ENCODE measurements around the gene TBC1D5. TPM values are rescaled to one million over a fixed set of nuclear protein-coding genes. Genes with fewer than 3 reads are reported as not detected.

Gene TBC1D5
- total RNA-seq, 4 donors from 2014 or later, result 51.9 to 66.8 (median 60.1) TPM

GRCh38 chr3:17182166-17182565 is 560.3 kb downstream of the TBC1D5 start:
- 59 to 73% methylated on average over 5 of the region's 5 CpGs for WGBS, 2 donors

GRCh38 chr3:17181413-17181907 is 561.0 kb downstream of the TBC1D5 start:
- 88 to 95% methylated on average over 2 of the region's 2 CpGs for WGBS, 2 donors
- H3K4me3 ChIP-seq (ENCODE audit: low read depth, poor library complexity, severe bottlenecking), result no peak overlapping the region
- TF ChIP-seq POLR2A (IDR thresholded peaks at IDR 0.05), result no peak
- TF ChIP-seq CTCF (IDR thresholded peaks at IDR 0.05), result no peak
- no peak for DNase-seq (ENCODE audit: low spot score in 2 of 2)
- intact Hi-C loops (cut with DNase I; ENCODE audit: low total_unique reads), result no loop called here

More at GRCh38 chr3:17182166-17182565, 560.3 kb downstream of the TBC1D5 start:
- H3K4me3 ChIP-seq (ENCODE audit: low read depth, poor library complexity, severe bottlenecking), result no peak overlapping the region
- intact Hi-C loops (cut with DNase I; ENCODE audit: low total_unique reads), result no loop called here
- TF ChIP-seq CTCF (IDR thresholded peaks at IDR 0.05), result no peak
- no peak for TF ChIP-seq POLR2A (IDR thresholded peaks at IDR 0.05)
- no peak for DNase-seq (ENCODE audit: low spot score in 2 of 2)

GRCh38 chr3:17179381-17180205 is 562.8 kb downstream of the TBC1D5 start:
- TF ChIP-seq CTCF (IDR thresholded peaks at IDR 0.05), result no peak
- TF ChIP-seq POLR2A (IDR thresholded peaks at IDR 0.05), result no peak
- no peak overlapping the region for H3K4me3 ChIP-seq (ENCODE audit: low read depth, poor library complexity, severe bottlenecking)
- intact Hi-C loops (cut with DNase I; ENCODE audit: low total_unique reads), result no loop called here
- WGBS, 2 donors, result 77 to 83% methylated on average over 7 of the region's 7 CpGs
- DNase-seq (ENCODE audit: low spot score in 2 of 2), result no peak

GRCh38 chr3:17176757-17177156 is 565.7 kb downstream of the TBC1D5 start:
- TF ChIP-seq CTCF (IDR thresholded peaks at IDR 0.05) (no peak), POLR2A (IDR thresholded peaks at IDR 0.05) (no peak)
- H3K4me3 ChIP-seq (ENCODE audit: low read depth, poor library complexity, severe bottlenecking), result no peak overlapping the region
- intact Hi-C loops (cut with DNase I; ENCODE audit: low total_unique reads), result no loop called here
- 67 to 94% methylated on average over 1 of the region's 1 CpG for WGBS, 2 donors
- no peak for DNase-seq (ENCODE audit: low spot score in 2 of 2)

- intact Hi-C loops (cut with DNase I; ENCODE audit: low total_unique reads), result no loop called here
- DNase-seq (ENCODE audit: low spot score in 2 of 2), result no peak
- no peak for TF ChIP-seq CTCF (IDR thresholded peaks at IDR 0.05)
- no peak for TF ChIP-seq POLR2A (IDR thresholded peaks at IDR 0.05)
- H3K4me3 ChIP-seq (ENCODE audit: low read depth, poor library complexity, severe bottlenecking), result no peak overlapping the region
- 60 to 61% methylated on average over 2 of the region's 2 CpGs for WGBS, 2 donors
Observed at GRCh38 chr3:17175187-17175807, 567.1 kb downstream of the TBC1D5 start.
